ENCODE measurements around the gene FGF9. TPM values are rescaled to one million over a fixed set of nuclear protein-coding genes. Genes with fewer than 3 reads are reported as not detected.

FGF9 gene
- total RNA-seq, 1 experiment from 2014 or later: 0.21 TPM

DNA sequence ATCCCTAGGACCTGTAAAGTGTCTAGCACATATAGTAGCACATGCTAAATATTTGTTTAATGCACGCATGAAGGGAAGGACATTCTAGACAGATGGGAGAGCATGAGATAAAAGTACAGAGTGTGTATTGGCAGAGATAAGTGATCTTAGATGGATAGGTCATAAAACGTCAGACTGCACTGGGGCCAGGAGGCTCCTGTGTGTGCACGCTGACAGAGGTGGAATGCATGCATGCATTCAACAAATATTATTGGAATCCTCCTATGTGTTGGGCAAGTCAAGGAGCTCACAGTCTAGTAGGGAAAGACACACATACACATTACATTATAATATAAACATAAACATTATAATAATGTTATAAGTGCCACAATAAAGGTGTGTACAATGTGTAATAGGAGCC is 73.3 kb downstream of the FGF9 start:
- H3K4me1 ChIP-seq (ENCODE audit: insufficient read depth, low read length, poor library complexity, severe bottlenecking): no peaks in the 10 kb centered on the region
- no peaks in the 10 kb centered on the region for H3K36me3 ChIP-seq (ENCODE audit: insufficient read depth, low read length, poor library complexity, severe bottlenecking)
- TF ChIP-seq, protein P1, sequence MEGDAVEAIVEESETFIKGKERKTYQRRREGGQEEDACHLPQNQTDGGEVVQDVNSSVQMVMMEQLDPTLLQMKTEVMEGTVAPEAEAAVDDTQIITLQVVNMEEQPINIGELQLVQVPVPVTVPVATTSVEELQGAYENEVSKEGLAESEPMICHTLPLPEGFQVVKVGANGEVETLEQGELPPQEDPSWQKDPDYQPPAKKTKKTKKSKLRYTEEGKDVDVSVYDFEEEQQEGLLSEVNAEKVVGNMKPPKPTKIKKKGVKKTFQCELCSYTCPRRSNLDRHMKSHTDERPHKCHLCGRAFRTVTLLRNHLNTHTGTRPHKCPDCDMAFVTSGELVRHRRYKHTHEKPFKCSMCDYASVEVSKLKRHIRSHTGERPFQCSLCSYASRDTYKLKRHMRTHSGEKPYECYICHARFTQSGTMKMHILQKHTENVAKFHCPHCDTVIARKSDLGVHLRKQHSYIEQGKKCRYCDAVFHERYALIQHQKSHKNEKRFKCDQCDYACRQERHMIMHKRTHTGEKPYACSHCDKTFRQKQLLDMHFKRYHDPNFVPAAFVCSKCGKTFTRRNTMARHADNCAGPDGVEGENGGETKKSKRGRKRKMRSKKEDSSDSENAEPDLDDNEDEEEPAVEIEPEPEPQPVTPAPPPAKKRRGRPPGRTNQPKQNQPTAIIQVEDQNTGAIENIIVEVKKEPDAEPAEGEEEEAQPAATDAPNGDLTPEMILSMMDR (conservative IDR thresholded peaks at IDR 0.05; ENCODE audit: low read depth, low read length): no peak
- TF ChIP-seq EZH2 (IDR thresholded peaks at IDR 0.05; ENCODE audit: borderline replicate concordance, low read depth, low read length, poor library complexity, severe bottlenecking): no peak
- ChIA-PET POLR2A (ENCODE audit: low non-redundant PET) (no interaction called here), CTCF (no interaction called here)
- H3K27me3 ChIP-seq (replicated peaks; ENCODE audit: insufficient read depth, low read depth, low read length, poor library complexity): peaks cover 7% of the 10 kb centered on the region
- H3K27ac ChIP-seq (ENCODE audit: low read depth, low read length, poor library complexity, severe bottlenecking): no peak overlapping the region
- H3K9me3 ChIP-seq (ENCODE audit: low read depth, low read length, poor library complexity, severe bottlenecking): no peaks in the 10 kb centered on the region
- intact Hi-C loops (cut with micrococcal nuclease; ENCODE audit: unreplicated experiment): no loop called here
- no peak overlapping the region for H3K4me3 ChIP-seq (ENCODE audit: low read depth, low read length, poor library complexity, severe bottlenecking)
- BruUV-seq (replicated peaks): no TSS peak
- no peak for DNase-seq (ENCODE audit: low spot score)

DNA sequence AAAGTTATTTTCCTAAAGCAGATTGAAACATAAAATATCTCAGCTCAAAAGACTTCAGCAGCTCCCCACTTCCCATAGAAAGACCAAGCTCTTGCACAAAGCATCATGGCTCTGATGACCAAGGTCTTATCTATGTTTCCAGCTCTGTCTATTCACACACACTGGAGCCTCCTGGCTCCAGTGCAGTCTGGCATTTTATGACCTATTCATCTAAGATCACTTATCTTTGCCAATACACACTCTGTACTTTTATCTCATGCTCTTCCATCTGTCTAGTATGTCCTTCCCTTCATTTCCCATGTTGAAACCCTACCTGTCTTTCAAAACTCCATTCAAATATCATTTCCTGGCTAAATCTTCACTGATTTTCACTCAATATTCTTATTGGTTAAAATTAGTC is 74.4 kb downstream of the FGF9 start:
- ChIA-PET POLR2A (ENCODE audit: low non-redundant PET) (no interaction called here), CTCF (no interaction called here)

DNA sequence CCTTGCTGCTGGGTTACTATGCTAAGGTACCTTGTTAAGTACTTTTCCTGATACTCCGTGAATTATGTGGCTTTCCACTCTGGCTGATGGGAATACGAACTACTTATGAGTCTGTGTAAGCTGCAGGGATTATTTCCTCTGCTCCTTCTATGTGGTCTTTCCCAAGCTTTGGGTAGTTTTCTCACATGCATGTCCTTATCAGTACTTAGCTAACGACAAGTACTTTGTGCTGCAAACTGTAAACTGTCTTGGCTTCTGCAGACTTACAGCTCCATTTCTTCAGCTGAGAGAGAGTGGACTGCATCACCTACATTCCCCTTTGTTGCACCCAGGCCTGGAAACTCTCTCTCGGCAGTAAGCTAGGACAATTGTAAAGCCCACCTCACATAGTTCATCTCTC is 76.6 kb downstream of the FGF9 start:
- no peak overlapping the region for H3K4me3 ChIP-seq (ENCODE audit: low read depth, low read length, poor library complexity, severe bottlenecking)
- no peak for DNase-seq (ENCODE audit: low spot score)
- H3K27ac ChIP-seq (ENCODE audit: low read depth, low read length, poor library complexity, severe bottlenecking): no peak overlapping the region
- H3K36me3 ChIP-seq (ENCODE audit: insufficient read depth, low read length, poor library complexity, severe bottlenecking): no peaks in the 10 kb centered on the region
- TF ChIP-seq EZH2 (IDR thresholded peaks at IDR 0.05; ENCODE audit: borderline replicate concordance, low read depth, low read length, poor library complexity, severe bottlenecking): no peak
- TF ChIP-seq, protein P1 (conservative IDR thresholded peaks at IDR 0.05; ENCODE audit: low read depth, low read length): no peak
- H3K9me3 ChIP-seq (ENCODE audit: low read depth, low read length, poor library complexity, severe bottlenecking): no peaks in the 10 kb centered on the region
- ChIA-PET CTCF (no interaction called here), POLR2A (ENCODE audit: low non-redundant PET) (no interaction called here)
- BruUV-seq (replicated peaks): no TSS peak
- H3K4me1 ChIP-seq (ENCODE audit: insufficient read depth, low read length, poor library complexity, severe bottlenecking): no peaks in the 10 kb centered on the region
- intact Hi-C loops (cut with micrococcal nuclease; ENCODE audit: unreplicated experiment): no loop called here
- H3K27me3 ChIP-seq (replicated peaks; ENCODE audit: insufficient read depth, low read depth, low read length, poor library complexity): peaks cover 7% of the 10 kb centered on the region

More for the DNA sequence above, 74.4 kb downstream of the FGF9 start:
- Histone ChIP-seq H3K27me3 (replicated peaks; ENCODE audit: insufficient read depth, low read depth, low read length, poor library complexity) (peaks cover 7% of the 10 kb centered on the region), H3K9me3 (ENCODE audit: low read depth, low read length, poor library complexity, severe bottlenecking) (no peaks in the 10 kb centered on the region), H3K4me3 (ENCODE audit: low read depth, low read length, poor library complexity, severe bottlenecking) (no peak overlapping the region), H3K27ac (ENCODE audit: low read depth, low read length, poor library complexity, severe bottlenecking) (no peak overlapping the region), H3K4me1 (ENCODE audit: insufficient read depth, low read length, poor library complexity, severe bottlenecking) (no peaks in the 10 kb centered on the region), H3K36me3 (ENCODE audit: insufficient read depth, low read length, poor library complexity, severe bottlenecking) (no peaks in the 10 kb centered on the region)
- intact Hi-C loops (cut with micrococcal nuclease; ENCODE audit: unreplicated experiment): no loop called here
- DNase-seq (ENCODE audit: low spot score): no peak
- TF ChIP-seq, protein P1 (conservative IDR thresholded peaks at IDR 0.05; ENCODE audit: low read depth, low read length): no peak
- no peak for TF ChIP-seq EZH2 (IDR thresholded peaks at IDR 0.05; ENCODE audit: borderline replicate concordance, low read depth, low read length, poor library complexity, severe bottlenecking)
- no TSS peak for BruUV-seq (replicated peaks)
